Measurements from ENCODE around the gene C3.

GRCh38 chr19:6649185-6649584, 71.3 kb downstream of the C3 start:
- TF ChIP-seq EZH2 (IDR thresholded peaks at IDR 0.05) (no peak), ZBTB33 (IDR thresholded peaks at IDR 0.05; ENCODE audit: extremely low read depth, insufficient replicate concordance, low read length) (no peak), ATF3 (IDR thresholded peaks at IDR 0.05) (no peak), CTCF (IDR thresholded peaks at IDR 0.05 in 2 of 3, conservative IDR thresholded peaks at IDR 0.05 in 1 of 3; ENCODE audit: borderline replicate concordance in 1 of 3, insufficient read depth in 1 of 3, low read depth in 2 of 3, low read length in 2 of 3) (no peak), CEBPB (IDR thresholded peaks at IDR 0.05; ENCODE audit: low read depth) (no peak), SP1 (IDR thresholded peaks at IDR 0.05; ENCODE audit: low read depth) (no peak)
